Measurements from ENCODE around the gene ZBTB17.
"Not testable (repeated sequence)": the region's sequence is repeated elsewhere in the genome, so short reads cannot be mapped to it uniquely, and the experiment has no call there.

Gene ZBTB17

DNA sequence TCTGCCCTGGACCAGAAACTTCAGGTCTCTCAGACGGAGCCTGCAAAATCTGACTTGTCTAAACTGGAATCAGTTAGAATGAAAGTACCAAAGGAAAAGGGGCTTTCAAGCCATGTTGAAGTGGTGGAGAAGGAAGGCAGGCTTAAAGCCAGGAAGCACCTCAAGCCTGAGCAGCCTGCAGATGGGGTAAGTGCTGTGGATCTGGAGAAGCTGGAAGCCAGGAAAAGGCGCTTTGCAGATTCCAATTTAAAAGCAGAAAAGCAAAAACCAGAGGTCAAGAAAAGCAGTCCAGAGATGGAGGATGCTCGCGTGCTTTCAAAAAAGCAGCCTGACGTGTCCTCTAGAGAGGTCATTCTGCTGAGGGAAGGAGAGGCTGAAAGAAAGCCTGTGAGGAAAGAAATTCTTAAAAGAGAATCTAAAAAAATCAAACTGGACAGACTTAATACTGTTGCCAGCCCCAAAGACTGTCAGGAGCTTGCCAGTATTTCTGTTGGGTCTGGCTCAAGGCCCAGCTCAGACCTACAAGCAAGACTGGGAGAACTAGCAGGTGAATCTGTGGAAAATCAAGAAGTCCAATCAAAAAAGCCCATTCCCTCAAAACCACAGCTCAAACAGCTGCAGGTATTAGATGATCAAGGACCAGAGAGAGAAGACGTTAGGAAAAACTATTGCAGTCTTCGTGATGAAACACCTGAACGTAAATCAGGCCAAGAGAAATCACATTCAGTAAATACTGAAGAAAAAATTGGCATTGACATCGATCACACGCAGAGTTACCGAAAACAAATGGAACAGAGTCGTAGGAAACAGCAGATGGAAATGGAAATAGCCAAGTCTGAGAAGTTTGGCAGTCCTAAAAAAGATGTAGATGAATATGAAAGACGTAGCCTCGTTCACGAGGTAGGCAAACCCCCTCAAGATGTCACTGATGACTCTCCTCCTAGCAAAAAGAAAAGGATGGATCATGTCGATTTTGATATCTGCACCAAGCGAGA lies 46.6 kb downstream of the ZBTB17 start:
- H3K9ac ChIP-seq, result no peak overlapping the region
- H3K27me3 ChIP-seq (ENCODE audit: control insufficient read depth, insufficient read depth, low read length), result no peaks in the 10 kb centered on the region
- no peaks in the 10 kb centered on the region for H3K79me2 ChIP-seq
- H3K4me2 ChIP-seq (ENCODE audit: low read length), result no peak overlapping the region
- no peak overlapping the region for H2AFZ ChIP-seq
- H3K9me3 ChIP-seq (ENCODE audit: control insufficient read depth, low read length), result no peaks in the 10 kb centered on the region
- H3K27ac ChIP-seq, result no peak overlapping the region
- TF ChIP-seq, protein P1, sequence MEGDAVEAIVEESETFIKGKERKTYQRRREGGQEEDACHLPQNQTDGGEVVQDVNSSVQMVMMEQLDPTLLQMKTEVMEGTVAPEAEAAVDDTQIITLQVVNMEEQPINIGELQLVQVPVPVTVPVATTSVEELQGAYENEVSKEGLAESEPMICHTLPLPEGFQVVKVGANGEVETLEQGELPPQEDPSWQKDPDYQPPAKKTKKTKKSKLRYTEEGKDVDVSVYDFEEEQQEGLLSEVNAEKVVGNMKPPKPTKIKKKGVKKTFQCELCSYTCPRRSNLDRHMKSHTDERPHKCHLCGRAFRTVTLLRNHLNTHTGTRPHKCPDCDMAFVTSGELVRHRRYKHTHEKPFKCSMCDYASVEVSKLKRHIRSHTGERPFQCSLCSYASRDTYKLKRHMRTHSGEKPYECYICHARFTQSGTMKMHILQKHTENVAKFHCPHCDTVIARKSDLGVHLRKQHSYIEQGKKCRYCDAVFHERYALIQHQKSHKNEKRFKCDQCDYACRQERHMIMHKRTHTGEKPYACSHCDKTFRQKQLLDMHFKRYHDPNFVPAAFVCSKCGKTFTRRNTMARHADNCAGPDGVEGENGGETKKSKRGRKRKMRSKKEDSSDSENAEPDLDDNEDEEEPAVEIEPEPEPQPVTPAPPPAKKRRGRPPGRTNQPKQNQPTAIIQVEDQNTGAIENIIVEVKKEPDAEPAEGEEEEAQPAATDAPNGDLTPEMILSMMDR (IDR thresholded peaks at IDR 0.05), result no peak
- H3K4me1 ChIP-seq, result no peaks in the 10 kb centered on the region
- no peak overlapping the region for H3K4me3 ChIP-seq (ENCODE audit: low read depth, low read length)
- H3K36me3 ChIP-seq (ENCODE audit: control insufficient read depth, insufficient read depth, low read length), result no peaks in the 10 kb centered on the region

DNA sequence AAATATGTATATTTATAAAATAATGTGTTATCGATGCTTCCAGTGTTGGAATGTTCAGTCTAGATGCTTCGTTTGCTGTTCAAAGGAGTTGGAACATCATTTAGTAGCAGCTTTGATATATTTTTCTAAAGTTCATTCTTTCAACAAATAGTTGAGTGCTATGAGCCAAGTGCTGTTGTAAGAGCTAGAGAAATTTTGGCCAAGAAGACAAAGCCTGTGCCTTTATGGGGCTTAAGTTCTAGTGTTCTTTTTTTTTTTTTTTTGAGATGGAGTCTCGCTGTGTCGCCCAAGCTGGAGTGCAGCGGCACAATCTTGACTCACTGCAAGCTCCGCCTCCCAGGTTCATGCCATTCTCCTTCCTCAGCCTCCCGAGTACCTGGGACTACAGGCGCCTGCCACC lies 49.5 kb downstream of the ZBTB17 start:
- H3K9me3 ChIP-seq (ENCODE audit: control insufficient read depth, low read length); H3K79me2 ChIP-seq; H2AFZ ChIP-seq; H3K27ac ChIP-seq; H3K9ac ChIP-seq; H3K4me2 ChIP-seq (ENCODE audit: low read length); H3K27me3 ChIP-seq (ENCODE audit: control insufficient read depth, insufficient read depth, low read length); H3K4me3 ChIP-seq (ENCODE audit: low read depth, low read length); H3K36me3 ChIP-seq (ENCODE audit: control insufficient read depth, insufficient read depth, low read length); H3K4me1 ChIP-seq: not testable (repeated sequence)

DNA sequence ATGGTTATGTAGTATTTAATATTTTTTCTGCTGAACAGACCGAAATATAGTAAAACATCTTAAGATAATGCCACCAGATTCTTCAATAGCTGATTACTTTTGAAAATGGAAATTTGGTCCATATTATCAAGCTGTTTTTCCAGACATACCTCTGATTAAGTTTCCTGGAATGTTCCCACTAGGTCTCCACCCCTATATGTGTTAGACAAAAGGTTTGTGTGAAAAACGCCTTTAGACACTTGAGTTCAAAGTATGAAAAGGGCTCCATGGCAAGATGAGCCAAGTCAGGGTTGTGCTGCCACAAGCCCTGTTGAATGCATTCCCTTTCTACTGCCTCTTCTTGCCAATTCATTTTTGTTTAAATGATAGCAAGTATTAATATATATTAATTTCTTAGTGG lies 52.7 kb downstream of the ZBTB17 start:
- H3K4me2 ChIP-seq (ENCODE audit: low read length), result no peak overlapping the region
- H3K27ac ChIP-seq, result no peak overlapping the region
- H3K79me2 ChIP-seq, result peaks cover 8% of the 10 kb centered on the region
- H3K9ac ChIP-seq, result no peak overlapping the region
- no peaks in the 10 kb centered on the region for H3K27me3 ChIP-seq (ENCODE audit: control insufficient read depth, insufficient read depth, low read length)
- H2AFZ ChIP-seq, result no peak overlapping the region
- no peaks in the 10 kb centered on the region for H3K36me3 ChIP-seq (ENCODE audit: control insufficient read depth, insufficient read depth, low read length)
- TF ChIP-seq, protein P1 (IDR thresholded peaks at IDR 0.05), result no peak
- H3K9me3 ChIP-seq (ENCODE audit: control insufficient read depth, low read length), result no peaks in the 10 kb centered on the region
- no peak overlapping the region for H3K4me3 ChIP-seq (ENCODE audit: low read depth, low read length)
- H3K4me1 ChIP-seq, result no peaks in the 10 kb centered on the region

DNA sequence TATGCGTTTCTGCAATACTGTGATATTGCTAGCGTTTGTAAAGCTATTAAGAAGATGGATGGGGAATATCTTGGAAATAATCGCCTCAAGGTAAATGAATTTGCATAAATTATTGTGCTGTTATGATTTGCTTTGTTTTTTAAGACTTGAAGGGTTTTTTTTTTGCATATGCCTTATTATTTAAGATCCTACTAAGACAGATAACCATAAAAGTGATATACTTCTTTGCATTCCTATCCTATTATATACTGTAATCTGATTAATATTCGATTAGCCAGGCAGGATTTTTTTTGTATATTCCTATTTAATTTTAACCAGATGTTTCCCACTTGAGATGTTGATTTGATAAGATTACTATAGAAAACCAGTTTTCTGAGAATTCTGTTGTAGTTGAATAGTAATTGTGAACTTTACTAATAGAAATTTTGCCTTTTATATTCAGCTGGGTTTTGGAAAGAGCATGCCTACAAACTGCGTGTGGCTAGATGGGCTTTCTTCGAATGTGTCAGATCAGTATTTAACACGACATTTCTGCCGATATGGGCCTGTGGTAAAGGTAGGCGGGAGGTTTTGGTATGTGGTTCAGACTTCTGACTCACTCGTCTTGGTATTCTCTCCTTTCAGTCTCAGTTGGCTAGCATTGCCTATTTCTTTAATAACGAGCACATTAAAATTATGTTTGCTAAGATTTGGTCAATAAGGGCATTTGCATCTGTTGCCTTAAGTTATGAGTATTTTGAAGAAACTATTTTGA lies 56.8 kb downstream of the ZBTB17 start:
- Histone ChIP-seq H3K9ac (no peak overlapping the region), H3K79me2 (peaks cover 11% of the 10 kb centered on the region), H3K27ac (no peak overlapping the region), H3K4me1 (no peaks in the 10 kb centered on the region), H2AFZ (no peak overlapping the region), H3K27me3 (ENCODE audit: control insufficient read depth, insufficient read depth, low read length) (no peaks in the 10 kb centered on the region), H3K4me2 (ENCODE audit: low read length) (no peak overlapping the region), H3K4me3 (ENCODE audit: low read depth, low read length) (no peak overlapping the region), H3K9me3 (ENCODE audit: control insufficient read depth, low read length) (no peaks in the 10 kb centered on the region), H3K36me3 (ENCODE audit: control insufficient read depth, insufficient read depth, low read length) (no peaks in the 10 kb centered on the region)
- TF ChIP-seq, protein P1 (IDR thresholded peaks at IDR 0.05), result no peak

DNA sequence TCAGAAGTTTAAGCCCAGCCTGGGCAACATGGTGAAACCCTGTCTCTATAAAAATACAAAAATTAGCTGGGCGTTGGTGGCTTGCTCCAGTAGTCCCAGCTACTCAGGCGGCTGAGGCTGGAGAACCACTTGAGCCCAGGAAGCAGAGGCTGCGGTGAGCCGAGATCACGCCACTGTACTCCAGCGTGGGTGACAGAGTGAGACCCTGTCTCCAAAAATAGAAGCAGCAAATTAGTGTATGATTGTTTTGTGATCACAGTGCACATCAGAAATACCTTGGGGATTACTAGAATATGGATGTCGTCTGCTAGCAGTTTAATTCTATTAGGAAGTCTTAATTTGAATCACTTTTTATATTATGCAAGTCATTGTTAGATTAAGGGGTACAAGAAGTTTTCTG lies 59.0 kb downstream of the ZBTB17 start:
- H3K4me2 ChIP-seq (ENCODE audit: low read length), result no peak overlapping the region
- no peak overlapping the region for H3K27ac ChIP-seq
- H3K4me1 ChIP-seq, result no peaks in the 10 kb centered on the region
- TF ChIP-seq, protein P1 (IDR thresholded peaks at IDR 0.05), result no peak
- H3K79me2 ChIP-seq, result peaks cover 13% of the 10 kb centered on the region
- no peak overlapping the region for H3K9ac ChIP-seq
- no peak overlapping the region for H2AFZ ChIP-seq
- no peaks in the 10 kb centered on the region for H3K27me3 ChIP-seq (ENCODE audit: control insufficient read depth, insufficient read depth, low read length)
- no peak overlapping the region for H3K4me3 ChIP-seq (ENCODE audit: low read depth, low read length)
- H3K36me3 ChIP-seq (ENCODE audit: control insufficient read depth, insufficient read depth, low read length), result no peaks in the 10 kb centered on the region
- no peaks in the 10 kb centered on the region for H3K9me3 ChIP-seq (ENCODE audit: control insufficient read depth, low read length)

Measured in parathyroid adenoma (tissue), 2 donors.